Measurements from ENCODE around the gene FBXL3. TPM values are rescaled to one million over a fixed set of nuclear protein-coding genes. Genes with fewer than 3 reads are reported as not detected.

Gene FBXL3
- polyA plus RNA-seq, 4 donors, result 57.6 to 77.8 (median 71.6) TPM

Other genes starting within 250 kb of the FBXL3 start
- 100 to 1,000 TPM in 3 of 4 donors, 10 to 100 TPM in 1; 99.2 to 121 (median 109) TPM for gene KCTD12, start 140.8 kb downstream of the FBXL3 start, polyA plus RNA-seq (ENCODE audit: insufficient read length in 4 of 4)
- gene ACOD1, start 78.6 kb downstream of the FBXL3 start, polyA plus RNA-seq (ENCODE audit: insufficient read length in 4 of 4), result not detected
- gene CLN5, start 35.1 kb downstream of the FBXL3 start, polyA plus RNA-seq (ENCODE audit: insufficient read length in 4 of 4), result 10 to 100 TPM; 44.6 to 61.2 (median 52.0) TPM

All from right renal pelvis (tissue), 4 donors.